Ishikawa (cell line): ENCODE data around the gene KMT5B.

Experiments
- CEBPB ChIP-seq: IDR thresholded peaks from 2 replicates; pipeline ENCODE4 v1.6.1; 2012
- CREB1 ChIP-seq: IDR thresholded peaks from 2 replicates; pipeline ENCODE4 v1.6.1; 2012; ENCODE audit warnings: low read depth
- EGR1 ChIP-seq: IDR thresholded peaks from 2 replicates; pipeline ENCODE4 v1.6.1; 2012
- EP300 ChIP-seq: IDR thresholded peaks from 2 replicates; pipeline ENCODE4 v1.6.1; 2012; ENCODE audit warnings: borderline replicate concordance
- FOXM1 ChIP-seq: IDR thresholded peaks from 2 replicates; pipeline ENCODE4 v1.6.1; 2012; ENCODE audit warnings: low read depth, borderline replicate concordance
- NFIC ChIP-seq: IDR thresholded peaks from 2 replicates; pipeline ENCODE4 v1.6.1; 2012
- RAD21 ChIP-seq: IDR thresholded peaks from 2 replicates; pipeline ENCODE4 v1.6.1; 2012; ENCODE audit warnings: low read depth
- TAF1 ChIP-seq: IDR thresholded peaks from 2 replicates; pipeline ENCODE4 v1.6.1; 2012; ENCODE audit warnings: low read depth, mild to moderate bottlenecking
- TCF12 ChIP-seq: IDR thresholded peaks from 2 replicates; pipeline ENCODE4 v1.6.1; 2012; ENCODE audit warnings: low read depth
- TEAD4 ChIP-seq: IDR thresholded peaks from 2 replicates; pipeline ENCODE4 v1.6.1; 2012
- YY1 ChIP-seq: IDR thresholded peaks from 2 replicates; pipeline ENCODE4 v1.6.1; 2012; ENCODE audit warnings: low read depth
- ZBTB7A ChIP-seq: IDR thresholded peaks from 2 replicates; pipeline ENCODE4 v1.6.1; 2012; ENCODE audit warnings: low read depth
- TF ChIP-seq, protein P1 (sequence below): IDR thresholded peaks from 2 replicates; pipeline ENCODE4 v1.6.1; 2012
- TF ChIP-seq, protein P2 (sequence below): IDR thresholded peaks from 2 replicates; pipeline ENCODE4 v1.6.1; 2012; ENCODE audit warnings: low read depth, mild to moderate bottlenecking
- TF ChIP-seq, protein P3 (sequence below): IDR thresholded peaks from 2 replicates; pipeline ENCODE4 v1.6.1; 2012

The KMT5B gene

DNA sequence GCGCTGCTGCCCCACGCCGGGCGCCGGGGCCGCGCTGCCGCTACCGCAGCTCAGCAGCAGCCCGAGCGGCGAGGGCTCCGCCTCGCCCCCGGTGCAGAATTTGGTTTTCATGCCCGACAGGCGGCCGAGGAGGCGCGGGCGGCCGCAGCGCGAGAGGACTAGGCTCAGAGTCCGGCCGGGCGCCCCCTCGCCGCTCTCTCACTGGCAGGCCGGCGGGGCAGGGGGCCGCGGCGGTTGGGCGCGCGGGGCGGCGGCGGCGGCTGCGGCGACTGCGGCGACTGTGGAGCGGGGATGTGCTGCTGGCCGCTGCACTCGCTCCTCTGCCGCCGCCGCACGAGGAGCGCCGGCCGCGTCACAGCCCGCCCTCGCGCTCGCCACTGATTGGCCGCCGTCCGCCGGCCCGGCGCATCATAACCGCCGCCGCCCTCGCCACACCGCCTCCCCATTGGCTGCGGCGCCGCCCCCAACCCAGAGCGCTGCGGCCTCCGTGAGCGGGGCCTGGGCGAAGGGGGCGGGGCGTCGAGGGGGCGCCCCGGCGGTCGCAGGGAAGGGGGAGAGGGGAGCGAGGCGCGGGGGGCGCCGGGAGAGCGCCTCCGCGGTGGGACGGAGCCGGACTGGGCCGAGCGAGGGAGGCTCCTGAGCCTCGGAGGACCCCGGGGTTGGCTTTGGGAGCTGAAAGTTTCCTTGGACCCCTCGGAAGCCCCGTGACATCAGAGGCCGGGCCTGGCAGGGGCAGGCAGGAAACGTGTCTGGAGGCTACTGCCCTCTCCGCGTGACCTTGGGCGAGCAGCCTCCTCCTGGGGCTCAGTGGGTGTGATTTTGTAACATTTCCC, 91.8 kb downstream of the KMT5B start, which contains the start of gene CHKA:
Gene CHKA, minus strand, starts transcription at position 322 of the 833 bp plus-strand sequence. Its CDS starts 211 bp downstream, at position 111.
- TF ChIP-seq, protein P1, sequence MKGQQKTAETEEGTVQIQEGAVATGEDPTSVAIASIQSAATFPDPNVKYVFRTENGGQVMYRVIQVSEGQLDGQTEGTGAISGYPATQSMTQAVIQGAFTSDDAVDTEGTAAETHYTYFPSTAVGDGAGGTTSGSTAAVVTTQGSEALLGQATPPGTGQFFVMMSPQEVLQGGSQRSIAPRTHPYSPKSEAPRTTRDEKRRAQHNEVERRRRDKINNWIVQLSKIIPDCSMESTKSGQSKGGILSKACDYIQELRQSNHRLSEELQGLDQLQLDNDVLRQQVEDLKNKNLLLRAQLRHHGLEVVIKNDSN: peak; percentile 77
- TF ChIP-seq YY1: peak; percentile 12; the same call in 1 of the 2 replicates
- peak; percentile 96 for TF ChIP-seq ZBTB7A
- TF ChIP-seq TAF1: peak; percentile 92
- no peak; the same call in 1 of the 2 replicates for TF ChIP-seq NFIC
- TF ChIP-seq CEBPB: peak; percentile 54; the same call in 1 of the 2 replicates
- no peak for TF ChIP-seq TCF12
- peak; percentile 30; the same call in 1 of the 2 replicates for TF ChIP-seq CREB1
- peak; percentile 30; the same call in 1 of the 2 replicates for TF ChIP-seq EP300
- peak; percentile 57 for TF ChIP-seq EGR1
- TF ChIP-seq TEAD4: no peak; the same call in 1 of the 2 replicates
- TF ChIP-seq, protein P2, sequence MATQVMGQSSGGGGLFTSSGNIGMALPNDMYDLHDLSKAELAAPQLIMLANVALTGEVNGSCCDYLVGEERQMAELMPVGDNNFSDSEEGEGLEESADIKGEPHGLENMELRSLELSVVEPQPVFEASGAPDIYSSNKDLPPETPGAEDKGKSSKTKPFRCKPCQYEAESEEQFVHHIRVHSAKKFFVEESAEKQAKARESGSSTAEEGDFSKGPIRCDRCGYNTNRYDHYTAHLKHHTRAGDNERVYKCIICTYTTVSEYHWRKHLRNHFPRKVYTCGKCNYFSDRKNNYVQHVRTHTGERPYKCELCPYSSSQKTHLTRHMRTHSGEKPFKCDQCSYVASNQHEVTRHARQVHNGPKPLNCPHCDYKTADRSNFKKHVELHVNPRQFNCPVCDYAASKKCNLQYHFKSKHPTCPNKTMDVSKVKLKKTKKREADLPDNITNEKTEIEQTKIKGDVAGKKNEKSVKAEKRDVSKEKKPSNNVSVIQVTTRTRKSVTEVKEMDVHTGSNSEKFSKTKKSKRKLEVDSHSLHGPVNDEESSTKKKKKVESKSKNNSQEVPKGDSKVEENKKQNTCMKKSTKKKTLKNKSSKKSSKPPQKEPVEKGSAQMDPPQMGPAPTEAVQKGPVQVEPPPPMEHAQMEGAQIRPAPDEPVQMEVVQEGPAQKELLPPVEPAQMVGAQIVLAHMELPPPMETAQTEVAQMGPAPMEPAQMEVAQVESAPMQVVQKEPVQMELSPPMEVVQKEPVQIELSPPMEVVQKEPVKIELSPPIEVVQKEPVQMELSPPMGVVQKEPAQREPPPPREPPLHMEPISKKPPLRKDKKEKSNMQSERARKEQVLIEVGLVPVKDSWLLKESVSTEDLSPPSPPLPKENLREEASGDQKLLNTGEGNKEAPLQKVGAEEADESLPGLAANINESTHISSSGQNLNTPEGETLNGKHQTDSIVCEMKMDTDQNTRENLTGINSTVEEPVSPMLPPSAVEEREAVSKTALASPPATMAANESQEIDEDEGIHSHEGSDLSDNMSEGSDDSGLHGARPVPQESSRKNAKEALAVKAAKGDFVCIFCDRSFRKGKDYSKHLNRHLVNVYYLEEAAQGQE: no peak
- TF ChIP-seq, protein P3, sequence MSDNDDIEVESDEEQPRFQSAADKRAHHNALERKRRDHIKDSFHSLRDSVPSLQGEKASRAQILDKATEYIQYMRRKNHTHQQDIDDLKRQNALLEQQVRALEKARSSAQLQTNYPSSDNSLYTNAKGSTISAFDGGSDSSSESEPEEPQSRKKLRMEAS: peak; percentile 74; the same call in 1 of the 2 replicates
- no peak for TF ChIP-seq RAD21

DNA sequence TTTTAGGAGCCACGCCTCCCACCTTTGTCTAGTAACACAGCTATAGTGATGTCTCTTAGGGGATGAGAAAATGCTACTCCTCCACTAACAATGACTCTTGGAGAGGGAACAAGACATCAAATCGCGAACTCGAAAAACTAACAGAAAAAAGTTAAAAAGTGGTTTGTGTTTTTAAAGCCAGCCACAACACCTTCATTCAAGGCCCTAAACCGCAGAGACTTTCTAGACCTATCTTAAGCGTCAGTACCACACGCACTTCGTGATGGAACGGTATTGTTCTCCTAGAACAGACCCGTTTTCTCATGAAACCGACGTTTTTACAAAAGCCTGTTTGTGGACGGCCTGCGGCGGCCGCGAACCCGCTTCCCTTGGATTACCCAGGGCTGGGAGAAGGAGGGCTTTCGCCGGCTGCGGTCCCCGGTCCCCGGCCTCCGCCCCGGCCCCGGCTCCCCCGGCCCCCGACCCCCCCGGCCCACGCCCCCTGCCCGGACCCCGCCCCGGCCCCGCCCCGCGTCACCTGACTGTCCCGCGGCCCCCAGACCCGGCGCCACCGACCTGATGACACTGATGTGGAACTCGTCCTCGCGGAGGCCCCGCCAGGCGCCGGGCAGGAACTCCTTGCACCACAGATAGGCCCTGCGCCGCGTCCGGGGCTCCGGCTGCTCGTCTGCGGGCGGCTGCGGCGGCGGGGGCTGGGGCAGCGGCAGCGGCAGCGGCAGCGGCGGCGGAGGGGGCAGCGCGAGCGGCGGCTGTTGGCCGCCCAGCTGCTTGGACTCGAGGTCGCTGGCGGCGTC, 92.6 kb downstream of the KMT5B start:
- no peak for TF ChIP-seq FOXM1
- no peak for TF ChIP-seq TEAD4
- no peak for TF ChIP-seq CREB1
- TF ChIP-seq TAF1: no peak; the same call in none of the 2 replicates
- TF ChIP-seq, protein P1: peak; percentile 58

DNA sequence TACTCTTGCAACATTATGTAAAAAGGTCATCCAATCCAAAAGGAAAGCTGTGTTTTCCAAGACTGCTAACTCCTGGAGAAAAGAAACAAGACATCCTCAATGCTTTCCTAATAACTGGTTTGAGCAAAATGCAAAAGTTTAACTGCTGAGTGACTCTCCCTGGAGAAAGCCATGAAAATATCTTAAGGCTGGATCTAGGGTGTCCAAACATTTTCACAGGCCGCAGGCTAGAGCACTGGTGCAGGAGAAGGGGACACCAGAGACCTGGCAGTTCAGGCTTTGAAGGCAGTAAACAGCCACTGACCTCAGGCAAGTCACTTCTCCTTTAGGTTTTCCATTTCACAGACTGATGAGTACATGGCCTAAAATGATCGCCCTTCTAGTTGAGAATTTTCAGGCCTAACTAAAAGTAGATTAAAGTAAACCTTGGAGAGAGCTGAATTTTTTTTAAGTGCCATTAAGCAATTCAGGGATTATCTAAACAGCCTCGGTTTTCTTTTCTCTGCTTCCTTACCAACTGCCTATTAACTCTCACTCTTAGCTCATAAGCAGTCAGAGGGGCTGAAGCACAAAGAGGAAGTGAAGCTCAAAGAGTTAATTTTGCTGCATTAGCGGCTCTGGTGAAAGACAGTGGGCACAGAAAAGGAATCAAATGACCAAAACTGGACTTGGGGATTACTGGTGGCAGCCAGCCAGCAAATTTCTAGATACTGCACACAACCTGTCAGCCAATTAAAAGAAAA, 94.2 kb downstream of the KMT5B start:
- peak; percentile 34; the same call in 1 of the 2 replicates for TF ChIP-seq NFIC
- TF ChIP-seq, protein P1: no peak

DNA sequence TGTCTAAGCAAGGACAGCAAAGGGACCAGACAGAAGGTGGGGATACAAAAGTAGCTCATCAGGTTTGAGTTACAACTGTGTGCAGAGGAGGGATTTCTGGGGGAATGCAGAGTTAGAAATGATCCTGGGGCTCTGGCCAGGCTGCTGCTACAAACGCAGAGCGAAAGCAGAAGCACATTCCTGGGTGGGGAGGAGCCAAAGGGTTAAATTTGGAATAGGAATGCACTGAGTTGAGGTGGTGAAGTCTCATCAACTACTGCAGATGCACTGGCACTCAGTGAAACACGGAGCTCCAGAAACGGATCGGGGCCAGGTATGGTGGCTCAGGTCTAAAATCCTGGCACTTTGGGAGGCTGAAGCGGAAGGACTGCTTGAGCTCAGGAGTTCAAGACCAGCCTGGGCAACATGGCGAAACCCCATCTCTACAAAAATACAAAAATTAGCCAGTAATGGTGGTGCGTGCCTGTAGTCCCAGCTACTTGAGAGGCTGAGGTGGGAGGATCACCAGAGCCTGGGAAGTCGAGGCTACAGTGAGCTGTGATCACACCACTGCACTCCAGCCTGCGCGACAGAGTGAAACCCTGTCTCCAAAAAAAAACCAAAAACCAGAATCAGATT, 95.1 kb downstream of the KMT5B start:
- TF ChIP-seq, protein P3: no peak
- TF ChIP-seq NFIC: no peak
- no peak for TF ChIP-seq TEAD4
- TF ChIP-seq TAF1: no peak
- no peak for TF ChIP-seq EP300
- no peak for TF ChIP-seq EGR1
- no peak for TF ChIP-seq RAD21
- no peak for TF ChIP-seq FOXM1
- TF ChIP-seq, protein P2: no peak
- no peak for TF ChIP-seq CEBPB
- no peak for TF ChIP-seq TCF12
- TF ChIP-seq YY1: no peak
- TF ChIP-seq, protein P1: no peak
- no peak for TF ChIP-seq CREB1
